Left colon (tissue), 2 donors: Measurements from ENCODE around the gene TMEM191C. TPM values are rescaled to one million over a fixed set of nuclear protein-coding genes. Genes with fewer than 3 reads are reported as not detected.
A peak's percentile ranks its signal among the peaks of the same experiment; 100 is the strongest.
"Not testable (repeated sequence)": the region's sequence is repeated elsewhere in the genome, so short reads cannot be mapped to it uniquely, and the experiment has no call there.

ENCODE experiments used
- ATAC-seq: fragments of 200-7000 bp; cut with Tn5 transposase; one replicate; pipeline ENCODE4 v1.9.1; 2020; ENCODE audit warnings: mild to moderate bottlenecking, moderate library complexity
- DNase-seq, 2 donors: peaks; one replicate each; pipeline ENCODE4 v3.0.0-alpha.2; 2020
- intact Hi-C, 2 donors: fragments of 100-400 bp; cut with DNase I in 1 of 2; cut with micrococcal nuclease in 1 of 2; formaldehyde crosslinking; loops; one replicate each; pipeline versions ENCODE4 v1.11.2 to v1.14.0; 2022; cut with DNase I, micrococcal nuclease
- total RNA-seq, 2 donors: library from RNA; stranded (reverse); fragmentation: NEBNext Ultra II Directional; extraction: Animal tissue kit (Norgen Biotek cat#: 25700); gene quantifications; one replicate each; pipeline ENCODE4 v1.2.1, GENCODE V29; 2021
- donor health status: DM: no; HTN: no; CAD: no.
- donor health status: DM: yes; HTN: yes; CAD: no.

Gene TMEM191C
- total RNA-seq, 2 donors from 2014 or later: 3.3 to 4.0 TPM

- ATAC-seq: no peak
- DNase-seq: peak in 1 of 2 donors; percentile 13
- intact Hi-C loops: no loop called here
Measured at GRCh38 chr22:21444701-21445436, 22.3 kb upstream of the TMEM191C start.

- DNase-seq (peak; percentile 3 to 17), ATAC-seq (no peak)
Measured at GRCh38 chr22:21445437-21446127, 21.6 kb upstream of the TMEM191C start.

GRCh38 chr22:21446128-21446826 is 20.9 kb upstream of the TMEM191C start:
- ATAC-seq (no peak), DNase-seq (peak; percentile 3 to 21)
- intact Hi-C loops: no loop called here

More at GRCh38 chr22:21445437-21446127, 21.6 kb upstream of the TMEM191C start:
- intact Hi-C loops: no loop called here

- no peak for ATAC-seq
- DNase-seq: peak in 1 of 2 donors; percentile 13
- intact Hi-C loops: no loop called here
Measured at GRCh38 chr22:21446827-21447690, 20.1 kb upstream of the TMEM191C start.

GRCh38 chr22:21447694-21448402 is 19.3 kb upstream of the TMEM191C start:
- DNase-seq (peak; percentile 2 to 10), ATAC-seq (no peak)
- intact Hi-C loops: no loop called here

GRCh38 chr22:21448627-21449416 is 18.4 kb upstream of the TMEM191C start:
- no peak for ATAC-seq
- intact Hi-C loops: no loop called here
- DNase-seq: peak in 1 of 2 donors; percentile 15

GRCh38 chr22:21449531-21450319 is 17.5 kb upstream of the TMEM191C start:
- ATAC-seq (no peak), DNase-seq (peak in 1 of 2 donors; percentile 8)
- intact Hi-C loops: no loop called here

GRCh38 chr22:21450320-21450831 is 16.8 kb upstream of the TMEM191C start:
- intact Hi-C loops: no loop called here
- ATAC-seq (no peak), DNase-seq (peak; percentile 2 to 9)

- DNase-seq: peak in 1 of 2 donors; percentile 5
- ATAC-seq: no peak
Measured at GRCh38 chr22:21450858-21451353, 16.3 kb upstream of the TMEM191C start.

GRCh38 chr22:21451545-21452520 is 15.4 kb upstream of the TMEM191C start:
- ATAC-seq: no peak
- intact Hi-C loops: no loop called here
- peak in 1 of 2 donors; percentile 13 for DNase-seq

More at GRCh38 chr22:21450858-21451353, 16.3 kb upstream of the TMEM191C start:
- intact Hi-C loops: no loop called here

GRCh38 chr22:21452666-21453065 is 14.5 kb upstream of the TMEM191C start:
- DNase-seq: peak in 1 of 2 donors; percentile 4
- ATAC-seq, intact Hi-C loops: not testable (repeated sequence)

- ATAC-seq, intact Hi-C loops: not testable (repeated sequence)
- DNase-seq: peak in 1 of 2 donors; percentile 10
Measured at GRCh38 chr22:21454998-21455333, 12.2 kb upstream of the TMEM191C start.

GRCh38 chr22:21455334-21456089 is 11.7 kb upstream of the TMEM191C start:
- intact Hi-C loops: no loop called here
- DNase-seq: peak in 1 of 2 donors; percentile 12
- no peak for ATAC-seq

- intact Hi-C loops: no loop called here
- DNase-seq: peak in 1 of 2 donors; percentile 17
- peak; percentile 52 for ATAC-seq
Measured at GRCh38 chr22:21457023-21457787, 10.0 kb upstream of the TMEM191C start.
